ENCODE results near the gene GRK2.

The GRK2 gene

DNA sequence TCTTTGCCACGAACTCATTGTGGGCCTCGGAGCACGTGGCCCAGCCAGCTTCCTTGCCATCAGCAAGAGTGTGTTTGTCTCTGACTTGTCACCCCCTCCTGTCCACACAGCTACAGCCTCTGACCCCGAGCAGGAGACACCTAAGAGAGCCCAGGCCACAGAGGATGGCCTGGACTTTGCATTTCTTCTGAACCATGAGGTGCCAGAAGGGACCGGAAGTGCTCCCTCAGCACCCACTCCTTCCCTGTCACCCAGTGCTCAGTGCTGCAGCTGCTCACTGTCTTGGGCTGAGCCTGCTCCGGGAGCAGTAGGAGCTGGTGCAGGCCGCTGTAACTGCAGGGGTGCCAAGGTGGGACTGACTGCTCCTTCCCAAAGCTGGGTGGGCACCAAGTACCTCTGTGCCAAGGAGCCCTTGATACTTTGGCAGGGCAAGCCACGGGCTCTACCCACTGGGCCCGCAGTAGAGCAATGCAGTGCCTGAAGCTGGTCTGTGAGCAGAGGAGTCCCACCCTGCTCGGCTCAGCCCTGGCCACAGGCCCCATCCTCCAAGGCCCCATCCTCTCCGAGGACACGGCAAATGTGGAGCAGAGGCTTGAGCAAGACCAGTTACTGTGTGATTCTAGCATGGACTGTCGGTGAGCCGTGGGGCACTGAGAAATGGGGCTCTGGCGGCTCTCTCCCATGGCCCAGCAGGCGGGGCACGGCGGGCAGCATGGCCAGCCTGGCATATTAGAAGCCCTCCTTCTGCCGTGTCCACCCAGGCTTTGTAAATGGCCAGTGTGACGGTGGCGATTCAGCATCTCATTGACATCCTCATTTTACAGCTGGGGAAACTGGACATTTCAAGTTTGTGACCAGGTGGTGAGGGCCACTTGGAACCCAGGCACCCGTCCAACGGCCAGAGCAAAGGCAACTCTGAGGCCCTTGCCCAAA is 6.3 kb downstream of the GRK2 start:
- H3K36me3 Mint-ChIP-seq: peaks cover 2% of the 10 kb centered on the region
- no peaks in the 10 kb centered on the region for H3K27me3 Mint-ChIP-seq
- H3K4me3 Mint-ChIP-seq: peak overlapping the region; percentile 94
- no peaks in the 10 kb centered on the region for H3K9me3 Mint-ChIP-seq (ENCODE audit: low read depth)
- H3K27ac Mint-ChIP-seq: peak overlapping the region; percentile 100
- peaks cover 96% of the 10 kb centered on the region for H3K4me1 Mint-ChIP-seq (ENCODE audit: low read depth)

DNA sequence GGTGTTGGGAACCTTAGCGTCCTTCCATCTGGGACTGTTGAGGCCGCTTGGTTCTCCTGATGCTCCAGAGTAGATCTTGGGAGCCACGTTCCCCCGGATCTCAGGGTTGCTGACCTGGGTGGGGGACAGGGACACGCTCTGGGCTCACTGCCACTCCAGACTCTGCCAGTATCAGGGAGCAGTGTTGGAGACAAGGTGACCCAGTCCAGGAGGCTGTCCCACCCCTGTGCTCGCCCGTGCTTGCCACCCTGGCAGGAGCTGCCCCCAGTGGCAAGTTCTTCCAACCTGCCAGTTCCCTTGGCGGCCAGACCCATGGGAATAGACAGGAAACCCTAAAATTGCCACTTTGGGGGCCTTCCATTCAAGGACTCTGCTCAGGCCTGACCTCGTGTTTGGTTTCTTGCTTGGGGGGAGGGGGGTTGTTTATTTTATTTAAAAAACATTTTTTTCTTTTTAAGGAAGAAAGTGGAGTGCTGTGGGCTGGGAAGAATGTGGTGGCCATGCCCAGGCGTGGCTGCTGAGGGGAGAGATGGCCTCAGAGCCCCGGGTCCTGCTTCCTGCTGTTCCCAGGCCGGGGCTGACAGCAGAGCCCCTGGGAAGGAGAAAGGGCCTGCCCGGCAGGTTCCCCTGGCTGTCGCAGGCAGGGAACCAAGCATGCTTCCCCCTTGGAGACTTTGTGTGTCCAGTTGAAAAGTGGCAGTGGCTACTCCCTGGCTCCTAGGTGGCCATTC is 7.2 kb downstream of the GRK2 start:
- H3K4me3 Mint-ChIP-seq: peak overlapping the region; percentile 94
- H3K4me1 Mint-ChIP-seq (ENCODE audit: low read depth): peaks cover 93% of the 10 kb centered on the region
- H3K9me3 Mint-ChIP-seq (ENCODE audit: low read depth): no peaks in the 10 kb centered on the region
- H3K36me3 Mint-ChIP-seq: no peaks in the 10 kb centered on the region
- no peaks in the 10 kb centered on the region for H3K27me3 Mint-ChIP-seq
- H3K27ac Mint-ChIP-seq: peak overlapping the region; percentile 100

DNA sequence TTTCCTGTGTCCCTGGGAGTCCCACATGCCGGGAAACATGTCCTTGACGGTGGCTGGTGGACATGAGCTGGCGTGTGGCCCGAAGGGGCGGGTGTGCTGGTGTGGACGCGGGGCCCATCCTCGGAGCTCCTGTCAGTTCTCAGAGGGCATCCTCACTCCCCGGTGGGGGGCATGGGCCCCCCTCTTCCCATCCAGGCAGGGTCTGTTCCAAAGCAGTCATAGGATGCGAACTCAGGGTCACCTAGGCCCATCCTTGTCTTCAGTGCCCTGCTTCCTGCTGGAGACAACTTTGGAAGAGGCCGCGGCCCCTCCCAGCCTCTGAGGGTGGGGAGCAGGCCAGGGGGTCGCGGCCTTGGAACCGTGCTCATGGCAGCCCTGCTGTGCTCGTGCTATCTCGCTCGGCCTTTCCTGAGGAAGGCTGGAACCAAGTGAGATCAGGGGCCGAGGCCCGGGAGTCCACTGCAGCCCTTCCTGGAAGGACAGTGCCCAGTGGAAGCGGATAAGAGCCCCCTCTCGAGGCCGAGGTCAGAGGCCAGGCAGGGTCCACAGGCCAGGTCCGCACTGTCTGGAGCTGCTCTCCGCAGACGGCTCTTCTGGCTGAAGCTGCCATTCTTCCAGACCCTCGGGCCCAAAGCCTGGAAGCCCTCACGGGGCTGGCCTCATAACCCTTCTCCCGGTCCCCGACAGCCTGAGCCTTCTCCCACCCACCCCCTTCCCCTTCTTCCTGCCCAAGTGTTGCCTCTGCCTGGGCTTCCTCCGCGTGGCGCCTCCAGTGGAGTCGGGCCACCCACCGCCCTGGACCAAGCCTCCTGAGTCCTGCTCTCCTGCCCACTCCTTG is 8.7 kb downstream of the GRK2 start:
- peak overlapping the region; percentile 100 for H3K27ac Mint-ChIP-seq
- peaks cover 90% of the 10 kb centered on the region for H3K4me1 Mint-ChIP-seq (ENCODE audit: low read depth)
- no peaks in the 10 kb centered on the region for H3K27me3 Mint-ChIP-seq
- no peaks in the 10 kb centered on the region for H3K9me3 Mint-ChIP-seq (ENCODE audit: low read depth)
- H3K36me3 Mint-ChIP-seq: no peaks in the 10 kb centered on the region
- H3K4me3 Mint-ChIP-seq: peak overlapping the region; percentile 86

DNA sequence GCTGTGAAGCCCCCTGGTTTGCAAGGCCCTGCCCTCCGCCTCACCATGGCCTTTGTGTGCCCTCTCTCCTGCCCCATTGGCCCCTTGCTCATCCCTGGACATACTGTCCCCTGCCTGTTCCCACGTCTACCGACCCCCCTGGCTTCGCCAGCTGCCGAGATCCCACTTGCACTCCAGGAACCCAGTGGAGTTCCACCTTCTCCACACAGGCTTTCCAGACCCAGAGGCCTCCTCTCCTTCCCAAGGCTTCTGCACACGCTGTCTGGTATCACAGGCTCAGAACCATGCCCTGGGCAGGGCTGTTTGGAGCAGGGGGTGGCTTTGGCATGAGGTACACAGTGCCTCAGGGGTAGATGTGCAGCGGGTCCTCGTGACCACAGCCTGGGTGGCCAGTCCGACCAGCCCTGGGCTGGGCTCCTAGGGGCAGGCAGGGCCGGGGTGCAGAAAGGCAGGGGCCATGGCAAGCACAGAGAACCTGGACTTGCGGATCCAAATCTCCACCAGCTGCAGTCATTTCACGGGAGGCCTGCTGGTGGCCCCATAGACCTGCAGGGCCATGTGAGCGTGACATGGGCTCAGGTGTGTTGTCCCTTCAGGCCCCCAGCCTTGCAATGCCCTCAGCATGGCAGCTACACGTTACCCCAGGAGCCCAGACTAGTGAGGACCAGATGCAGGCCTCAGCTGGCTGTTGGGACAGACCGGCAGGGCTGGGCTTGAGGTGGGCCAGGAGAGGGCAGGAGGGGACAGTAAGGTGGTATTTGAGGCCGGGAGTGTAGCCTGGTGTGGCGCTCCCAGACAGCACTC is 9.5 kb downstream of the GRK2 start:
- H3K4me1 Mint-ChIP-seq (ENCODE audit: low read depth): peaks cover 86% of the 10 kb centered on the region
- peaks cover 2% of the 10 kb centered on the region for H3K36me3 Mint-ChIP-seq
- H3K27me3 Mint-ChIP-seq: no peaks in the 10 kb centered on the region
- H3K9me3 Mint-ChIP-seq (ENCODE audit: low read depth): no peaks in the 10 kb centered on the region
- peak overlapping the region; percentile 100 for H3K27ac Mint-ChIP-seq
- peak overlapping the region; percentile 86 for H3K4me3 Mint-ChIP-seq

DNA sequence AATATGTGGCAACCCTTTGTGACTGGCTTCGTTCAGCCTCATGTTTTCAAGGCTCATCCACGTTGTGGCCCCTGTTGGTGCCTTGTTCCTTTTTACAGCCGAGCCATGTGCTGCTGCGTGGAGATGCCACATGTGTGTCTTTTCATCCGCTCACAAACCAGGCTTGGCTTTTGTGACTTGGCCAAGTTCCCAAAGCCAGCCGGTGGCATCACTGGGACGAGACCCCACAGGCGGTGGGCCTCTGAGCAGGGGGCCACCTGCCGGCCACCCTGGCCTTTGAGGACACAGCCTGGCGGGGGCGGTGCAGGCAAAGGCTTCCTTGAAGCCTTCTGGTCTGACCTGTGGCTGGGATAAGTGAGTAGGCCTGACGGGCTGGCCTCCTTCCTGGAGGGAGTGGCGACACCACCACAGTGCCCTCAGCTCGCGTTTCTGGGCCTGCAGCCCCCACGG is 10.5 kb downstream of the GRK2 start:
- peak overlapping the region; percentile 86 for H3K4me3 Mint-ChIP-seq
- peaks cover 2% of the 10 kb centered on the region for H3K36me3 Mint-ChIP-seq
- H3K27ac Mint-ChIP-seq: peak overlapping the region; percentile 100
- no peaks in the 10 kb centered on the region for H3K27me3 Mint-ChIP-seq
- H3K4me1 Mint-ChIP-seq (ENCODE audit: low read depth): peaks cover 76% of the 10 kb centered on the region
- no peaks in the 10 kb centered on the region for H3K9me3 Mint-ChIP-seq (ENCODE audit: low read depth)

DNA sequence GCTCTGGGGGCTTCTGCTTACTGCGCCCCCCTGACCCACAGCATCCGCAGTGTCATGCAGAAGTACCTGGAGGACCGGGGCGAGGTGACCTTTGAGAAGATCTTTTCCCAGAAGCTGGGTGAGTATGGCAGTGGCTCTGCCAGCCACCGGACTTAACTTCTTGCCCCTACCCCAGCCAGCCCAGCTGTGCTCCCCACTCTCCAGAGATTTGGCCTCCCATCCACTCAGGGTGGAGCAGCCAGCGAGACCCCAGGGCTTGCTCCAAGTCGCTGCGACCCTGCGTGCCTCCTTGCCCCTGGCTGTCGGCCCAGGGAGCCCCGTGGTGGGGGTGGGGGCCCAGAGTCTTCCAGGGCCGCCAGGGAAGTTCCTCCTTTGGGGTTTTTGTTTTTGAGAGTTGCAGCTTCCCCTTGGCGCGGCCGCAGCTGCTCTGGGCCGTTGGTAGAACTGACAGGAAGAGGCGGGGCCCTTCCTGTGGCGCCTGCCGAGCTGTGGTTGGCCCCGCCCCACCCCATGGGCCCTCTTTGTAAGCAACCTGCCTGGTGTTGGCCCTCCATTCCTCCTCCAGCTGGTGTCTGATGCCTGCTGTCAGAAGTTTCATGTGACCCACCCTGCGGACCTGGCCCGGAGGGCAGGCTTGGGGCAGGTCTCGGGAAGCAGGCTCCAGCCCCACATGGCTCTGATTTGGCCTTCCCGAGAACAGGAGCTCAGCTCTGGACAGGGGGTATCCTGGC is 11.1 kb downstream of the GRK2 start:
- H3K27ac Mint-ChIP-seq: peak overlapping the region; percentile 100
- peaks cover 2% of the 10 kb centered on the region for H3K36me3 Mint-ChIP-seq
- H3K9me3 Mint-ChIP-seq (ENCODE audit: low read depth): no peaks in the 10 kb centered on the region
- peak overlapping the region; percentile 86 for H3K4me3 Mint-ChIP-seq
- H3K4me1 Mint-ChIP-seq (ENCODE audit: low read depth): peaks cover 73% of the 10 kb centered on the region
- no peaks in the 10 kb centered on the region for H3K27me3 Mint-ChIP-seq

DNA sequence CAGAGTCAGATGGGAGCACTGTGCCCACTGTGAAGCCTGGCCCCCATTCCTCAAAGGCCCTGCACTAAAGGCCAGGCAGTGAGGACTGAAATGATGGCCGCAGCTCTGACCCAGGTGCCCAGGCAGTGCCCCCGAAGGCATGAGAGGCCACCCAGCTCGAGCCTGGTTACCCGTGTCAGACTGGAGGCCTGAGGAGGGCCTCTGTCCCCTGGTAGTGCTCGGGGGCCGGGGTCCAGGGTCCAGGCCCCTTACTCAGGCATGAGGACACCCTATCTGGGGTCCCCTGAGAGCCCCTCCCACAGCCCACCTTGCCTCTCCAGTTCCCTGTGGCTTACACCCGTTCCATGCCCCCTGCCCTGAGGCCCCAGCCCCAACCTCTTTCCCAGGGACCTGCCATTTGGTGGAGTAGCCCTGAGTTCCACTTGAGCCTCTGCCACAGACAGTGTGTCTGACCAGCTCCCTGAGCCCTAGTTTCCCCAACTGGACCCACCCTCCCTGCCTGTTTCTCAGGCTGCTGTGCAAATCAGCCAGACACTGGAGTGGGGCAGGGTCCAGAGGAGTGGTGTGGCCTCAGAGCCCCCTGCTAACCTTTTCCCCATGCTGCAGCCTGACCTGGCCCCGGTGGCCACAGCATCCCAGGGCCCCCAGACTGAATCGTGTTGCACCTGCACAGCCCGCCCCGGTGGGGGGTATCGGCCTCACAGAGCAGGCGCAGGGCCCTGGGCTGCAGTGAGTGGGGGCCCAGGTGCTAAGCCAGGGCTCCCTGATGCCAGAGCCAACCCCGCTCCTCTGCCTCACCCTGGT is 12.1 kb downstream of the GRK2 start:
- Mint-ChIP-seq H3K27ac (peak overlapping the region; percentile 100), H3K9me3 (ENCODE audit: low read depth) (no peaks in the 10 kb centered on the region), H3K4me1 (ENCODE audit: low read depth) (peaks cover 66% of the 10 kb centered on the region), H3K27me3 (no peaks in the 10 kb centered on the region), H3K36me3 (peaks cover 2% of the 10 kb centered on the region), H3K4me3 (peak overlapping the region; percentile 86)

DNA sequence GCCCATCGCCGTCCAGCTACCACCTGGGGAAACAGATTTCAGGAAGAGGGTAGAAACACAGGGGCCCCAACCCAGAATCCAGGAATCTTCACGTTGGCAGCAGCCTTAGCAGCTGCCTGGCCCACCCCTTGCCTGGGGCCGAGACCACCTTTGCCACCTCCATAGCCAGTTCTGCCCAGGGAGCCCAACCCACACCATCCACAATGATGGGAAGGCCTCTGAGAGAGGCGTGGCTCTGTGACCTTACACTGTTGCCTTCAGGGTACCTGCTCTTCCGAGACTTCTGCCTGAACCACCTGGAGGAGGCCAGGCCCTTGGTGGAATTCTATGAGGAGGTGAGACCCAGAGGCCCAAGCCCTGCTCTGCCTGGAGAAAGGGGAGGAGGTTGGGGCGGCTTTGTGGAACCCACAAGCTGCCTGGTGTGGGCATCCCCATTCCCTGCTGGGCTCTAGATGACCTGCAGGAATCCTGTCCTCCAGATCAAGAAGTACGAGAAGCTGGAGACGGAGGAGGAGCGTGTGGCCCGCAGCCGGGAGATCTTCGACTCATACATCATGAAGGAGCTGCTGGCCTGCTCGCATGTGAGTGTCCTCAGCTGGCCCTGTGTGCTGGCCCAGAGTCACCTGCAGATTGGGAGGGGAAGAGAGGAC is 12.8 kb downstream of the GRK2 start:
- Mint-ChIP-seq H3K4me1 (ENCODE audit: low read depth) (peaks cover 59% of the 10 kb centered on the region), H3K27ac (peak overlapping the region; percentile 92), H3K9me3 (ENCODE audit: low read depth) (no peaks in the 10 kb centered on the region), H3K36me3 (peaks cover 2% of the 10 kb centered on the region), H3K4me3 (peak overlapping the region; percentile 40), H3K27me3 (no peaks in the 10 kb centered on the region)

DNA sequence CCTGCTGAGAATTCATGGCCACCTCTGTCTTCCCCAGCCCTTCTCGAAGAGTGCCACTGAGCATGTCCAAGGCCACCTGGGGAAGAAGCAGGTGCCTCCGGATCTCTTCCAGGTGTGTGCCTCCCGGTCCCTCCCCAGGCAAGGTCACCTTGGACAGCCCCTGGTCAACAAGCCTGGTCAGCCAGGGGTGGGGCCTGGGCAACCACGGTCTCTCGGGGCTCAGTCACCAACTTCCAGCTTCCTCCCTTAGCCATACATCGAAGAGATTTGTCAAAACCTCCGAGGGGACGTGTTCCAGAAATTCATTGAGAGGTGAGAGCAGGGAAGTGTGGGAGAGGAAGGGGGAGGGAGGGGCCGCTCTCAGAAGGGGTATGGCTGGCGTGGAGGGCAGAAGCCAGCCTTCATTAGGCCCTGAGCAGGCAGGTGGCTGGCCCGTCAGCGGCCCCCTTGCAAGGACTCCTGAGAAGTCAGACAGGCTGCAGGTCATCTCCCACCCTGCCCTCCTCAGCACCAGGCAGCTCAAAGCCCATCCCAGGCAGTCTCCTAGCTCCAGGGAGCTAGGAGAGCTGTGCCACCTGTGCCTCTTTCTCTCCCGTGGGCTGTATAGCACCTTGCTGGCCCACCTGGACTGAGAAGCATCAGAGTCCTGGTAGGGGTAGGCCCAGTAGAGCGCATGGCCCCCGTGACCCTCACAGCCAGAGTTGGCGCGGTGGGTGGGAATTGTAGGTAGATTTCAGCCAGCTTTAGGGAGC is 13.5 kb downstream of the GRK2 start:
- H3K27me3 Mint-ChIP-seq: no peaks in the 10 kb centered on the region

DNA sequence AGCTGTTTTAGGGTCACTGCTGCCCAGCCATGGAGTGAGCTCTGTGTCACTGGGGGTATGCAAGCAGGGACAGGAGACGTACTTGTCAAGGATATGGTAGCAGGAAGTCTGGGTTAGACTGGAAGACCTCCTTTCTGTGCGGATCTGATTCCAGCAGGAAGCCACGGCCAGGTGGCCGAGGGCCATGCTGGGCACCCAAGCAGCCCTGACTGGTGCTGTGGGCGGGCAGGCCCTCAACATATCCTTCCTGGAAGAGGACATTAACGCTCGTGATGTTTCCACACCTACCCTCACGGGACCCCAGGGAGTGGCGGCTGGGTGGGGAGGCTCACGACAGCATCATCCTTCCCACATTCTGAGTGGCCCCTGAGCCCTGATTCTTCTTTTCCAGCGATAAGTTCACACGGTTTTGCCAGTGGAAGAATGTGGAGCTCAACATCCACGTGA is 14.1 kb downstream of the GRK2 start:
- Mint-ChIP-seq H3K4me1 (ENCODE audit: low read depth) (peaks cover 53% of the 10 kb centered on the region), H3K27me3 (no peaks in the 10 kb centered on the region), H3K4me3 (no peak overlapping the region), H3K9me3 (ENCODE audit: low read depth) (no peaks in the 10 kb centered on the region), H3K36me3 (peaks cover 2% of the 10 kb centered on the region), H3K27ac (peak overlapping the region; percentile 92)

More for the DNA sequence above, 13.5 kb downstream of the GRK2 start:
- Mint-ChIP-seq H3K36me3 (peaks cover 2% of the 10 kb centered on the region), H3K27ac (peak overlapping the region; percentile 92), H3K4me1 (ENCODE audit: low read depth) (peaks cover 52% of the 10 kb centered on the region), H3K9me3 (ENCODE audit: low read depth) (no peaks in the 10 kb centered on the region), H3K4me3 (peak overlapping the region; percentile 40)

DNA sequence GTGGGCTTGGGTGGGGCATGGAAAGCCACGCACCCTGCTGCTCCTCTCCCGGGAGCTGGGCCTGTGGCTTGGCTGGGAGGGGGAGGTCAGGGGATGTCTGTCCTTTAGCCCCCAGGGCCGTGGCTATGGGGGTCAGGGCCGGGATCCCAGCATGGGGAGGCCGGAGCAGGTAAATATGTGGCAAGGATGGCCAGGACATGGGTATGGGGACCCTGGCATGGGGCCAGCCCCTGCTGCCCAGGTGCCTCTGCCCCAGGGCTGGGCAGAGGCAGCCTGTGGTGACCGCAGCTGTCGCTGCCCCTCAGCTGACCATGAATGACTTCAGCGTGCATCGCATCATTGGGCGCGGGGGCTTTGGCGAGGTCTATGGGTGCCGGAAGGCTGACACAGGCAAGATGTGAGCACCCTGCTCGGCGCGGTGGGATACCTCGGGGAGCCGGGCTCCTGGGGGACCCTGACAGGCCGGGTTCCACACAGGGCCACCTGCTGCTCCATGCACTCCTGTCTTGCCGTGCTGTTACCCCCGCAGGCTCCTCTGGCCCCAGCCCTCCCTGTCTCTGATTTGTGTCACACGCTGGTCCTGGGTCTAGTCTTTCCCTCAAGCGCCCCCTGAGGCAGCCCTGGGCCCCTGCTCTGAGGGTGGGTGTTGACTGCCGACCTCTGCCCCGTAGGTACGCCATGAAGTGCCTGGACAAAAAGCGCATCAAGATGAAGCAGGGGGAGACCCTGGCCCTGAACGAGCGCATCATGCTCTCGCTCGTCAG is 14.7 kb downstream of the GRK2 start:
- no peaks in the 10 kb centered on the region for H3K27me3 Mint-ChIP-seq
- H3K9me3 Mint-ChIP-seq (ENCODE audit: low read depth): no peaks in the 10 kb centered on the region
- peaks cover 2% of the 10 kb centered on the region for H3K36me3 Mint-ChIP-seq
- H3K4me1 Mint-ChIP-seq (ENCODE audit: low read depth): peaks cover 47% of the 10 kb centered on the region
- peak overlapping the region; percentile 92 for H3K27ac Mint-ChIP-seq
- no peak overlapping the region for H3K4me3 Mint-ChIP-seq

Data from activated naive CD8-positive, alpha-beta T cell (primary cell).